Rectal smooth muscle tissue (tissue), 1 donor: ENCODE measurements around the gene ADGRL3.
"Not testable (repeated sequence)": the region's sequence is repeated elsewhere in the genome, so short reads cannot be mapped to it uniquely, and the experiment has no call there.

Source experiments
- H3K27ac ChIP-seq: one replicate; pipeline ENCODE4 v1.7.0; 2013; ENCODE audit warnings: low read depth, low read length, inconsistent platforms
- H3K27me3 ChIP-seq: one replicate; pipeline ENCODE4 v1.7.0; 2013; ENCODE audit warnings: low read length; ENCODE audit not compliant: control insufficient read depth, insufficient read depth
- H3K36me3 ChIP-seq: one replicate; pipeline ENCODE4 v1.7.0; 2013; ENCODE audit warnings: low read length; ENCODE audit not compliant: control insufficient read depth, insufficient read depth
- H3K4me1 ChIP-seq: one replicate; pipeline ENCODE4 v1.7.0; 2013; ENCODE audit warnings: low read length; ENCODE audit not compliant: control insufficient read depth, insufficient read depth
- H3K4me3 ChIP-seq: one replicate; pipeline ENCODE4 v1.7.0; 2013; ENCODE audit warnings: low read length
- H3K9ac ChIP-seq: one replicate; pipeline ENCODE4 v1.7.0; 2013; ENCODE audit warnings: low read length

Gene ADGRL3

GRCh38 chr4:61335241-61335763, 135.2 kb downstream of the ADGRL3 start:
- no peak overlapping the region for H3K4me3 ChIP-seq
- H3K9ac ChIP-seq = no peak overlapping the region
- no peaks in the 10 kb centered on the region for H3K4me1 ChIP-seq
- H3K36me3 ChIP-seq = no peaks in the 10 kb centered on the region
- H3K27me3 ChIP-seq = no peaks in the 10 kb centered on the region
- H3K27ac ChIP-seq = no peak overlapping the region

GRCh38 chr4:61336488-61336887, 136.4 kb downstream of the ADGRL3 start:
- Histone ChIP-seq H3K9ac (no peak overlapping the region), H3K27me3 (no peaks in the 10 kb centered on the region), H3K4me3 (no peak overlapping the region)

GRCh38 chr4:61336916-61337315, 136.8 kb downstream of the ADGRL3 start:
- Histone ChIP-seq H3K9ac (no peak overlapping the region), H3K27ac (no peak overlapping the region), H3K27me3 (no peaks in the 10 kb centered on the region), H3K4me3 (no peak overlapping the region), H3K36me3 (no peaks in the 10 kb centered on the region), H3K4me1 (no peaks in the 10 kb centered on the region)

More at GRCh38 chr4:61336488-61336887, 136.4 kb downstream of the ADGRL3 start:
- Histone ChIP-seq H3K36me3 (no peaks in the 10 kb centered on the region), H3K4me1 (no peaks in the 10 kb centered on the region), H3K27ac (no peak overlapping the region)

GRCh38 chr4:61342061-61342460, 141.9 kb downstream of the ADGRL3 start:
- Histone ChIP-seq H3K4me3 (no peak overlapping the region), H3K27ac (no peak overlapping the region), H3K36me3 (no peaks in the 10 kb centered on the region), H3K27me3 (no peaks in the 10 kb centered on the region), H3K9ac (no peak overlapping the region), H3K4me1 (no peaks in the 10 kb centered on the region)

GRCh38 chr4:61350932-61351331, 150.8 kb downstream of the ADGRL3 start:
- H3K27me3 ChIP-seq = no peaks in the 10 kb centered on the region
- no peaks in the 10 kb centered on the region for H3K36me3 ChIP-seq
- H3K9ac ChIP-seq = no peak overlapping the region

GRCh38 chr4:61356696-61357095, 156.6 kb downstream of the ADGRL3 start:
- no peak overlapping the region for H3K27ac ChIP-seq
- H3K36me3 ChIP-seq = no peaks in the 10 kb centered on the region
- H3K9ac ChIP-seq = no peak overlapping the region
- H3K4me3 ChIP-seq = no peak overlapping the region
- no peaks in the 10 kb centered on the region for H3K4me1 ChIP-seq
- H3K27me3 ChIP-seq = no peaks in the 10 kb centered on the region

More at GRCh38 chr4:61350932-61351331, 150.8 kb downstream of the ADGRL3 start:
- H3K4me1 ChIP-seq = no peaks in the 10 kb centered on the region
- H3K4me3 ChIP-seq = no peak overlapping the region
- no peak overlapping the region for H3K27ac ChIP-seq

GRCh38 chr4:61359301-61359700, 159.2 kb downstream of the ADGRL3 start:
- Histone ChIP-seq H3K27ac (no peak overlapping the region), H3K36me3 (no peaks in the 10 kb centered on the region), H3K9ac (no peak overlapping the region), H3K4me3 (no peak overlapping the region), H3K4me1 (no peaks in the 10 kb centered on the region), H3K27me3 (no peaks in the 10 kb centered on the region)

GRCh38 chr4:61372817-61373216, 172.7 kb downstream of the ADGRL3 start:
- H3K4me1 ChIP-seq, H3K27ac ChIP-seq, H3K4me3 ChIP-seq, H3K36me3 ChIP-seq, H3K9ac ChIP-seq, H3K27me3 ChIP-seq: not testable (repeated sequence)

- H3K9ac ChIP-seq = no peak overlapping the region
- no peaks in the 10 kb centered on the region for H3K27me3 ChIP-seq
- H3K4me1 ChIP-seq = no peaks in the 10 kb centered on the region
- H3K4me3 ChIP-seq = no peak overlapping the region
- H3K36me3 ChIP-seq = no peaks in the 10 kb centered on the region
- no peak overlapping the region for H3K27ac ChIP-seq
These were observed 173.8 kb downstream of the ADGRL3 start for GRCh38 chr4:61373901-61374440.

GRCh38 chr4:61374447-61374891, 174.3 kb downstream of the ADGRL3 start:
- no peak overlapping the region for H3K9ac ChIP-seq

GRCh38 chr4:61375301-61375700, 175.2 kb downstream of the ADGRL3 start:
- H3K27me3 ChIP-seq = no peaks in the 10 kb centered on the region
- no peak overlapping the region for H3K9ac ChIP-seq
- no peak overlapping the region for H3K27ac ChIP-seq
- no peaks in the 10 kb centered on the region for H3K36me3 ChIP-seq
- no peak overlapping the region for H3K4me3 ChIP-seq
- no peaks in the 10 kb centered on the region for H3K4me1 ChIP-seq

More at GRCh38 chr4:61374447-61374891, 174.3 kb downstream of the ADGRL3 start:
- Histone ChIP-seq H3K36me3 (no peaks in the 10 kb centered on the region), H3K4me3 (no peak overlapping the region), H3K27ac (no peak overlapping the region), H3K27me3 (no peaks in the 10 kb centered on the region), H3K4me1 (no peaks in the 10 kb centered on the region)

GRCh38 chr4:61376301-61376700, 176.2 kb downstream of the ADGRL3 start:
- H3K36me3 ChIP-seq = no peaks in the 10 kb centered on the region
- H3K9ac ChIP-seq = no peak overlapping the region
- H3K4me3 ChIP-seq = no peak overlapping the region
- no peaks in the 10 kb centered on the region for H3K4me1 ChIP-seq
- H3K27me3 ChIP-seq = no peaks in the 10 kb centered on the region
- no peak overlapping the region for H3K27ac ChIP-seq

- Histone ChIP-seq H3K4me3 (no peak overlapping the region), H3K27me3 (no peaks in the 10 kb centered on the region), H3K36me3 (no peaks in the 10 kb centered on the region), H3K4me1 (no peaks in the 10 kb centered on the region), H3K27ac (no peak overlapping the region), H3K9ac (no peak overlapping the region)
These were observed 179.3 kb downstream of the ADGRL3 start for GRCh38 chr4:61379406-61379805.
